ENCODE results near the gene SRGAP3.

The SRGAP3 gene

GRCh38 chr3:9224490-9224889 is 25.0 kb downstream of the SRGAP3 start:
- no peak for DNase-seq (ENCODE audit: low spot score)

- no peak for DNase-seq (ENCODE audit: low spot score)
These were observed 25.8 kb downstream of the SRGAP3 start for GRCh38 chr3:9223672-9224071.

- DNase-seq (ENCODE audit: low spot score): no peak
These were observed 26.3 kb downstream of the SRGAP3 start for GRCh38 chr3:9222956-9223639.

- DNase-seq (ENCODE audit: low spot score): no peak
These were observed 27.4 kb downstream of the SRGAP3 start for GRCh38 chr3:9222049-9222448.

GRCh38 chr3:9218514-9218846 is 31.0 kb downstream of the SRGAP3 start:
- no peak for DNase-seq (ENCODE audit: low spot score)

GRCh38 chr3:9217784-9218513 is 31.5 kb downstream of the SRGAP3 start:
- DNase-seq (ENCODE audit: low spot score): no peak

- DNase-seq (ENCODE audit: low spot score): no peak
These were observed 32.7 kb downstream of the SRGAP3 start for GRCh38 chr3:9216736-9217135.

GRCh38 chr3:9214599-9214998 is 34.8 kb downstream of the SRGAP3 start:
- no peak for DNase-seq (ENCODE audit: low spot score)

- DNase-seq (ENCODE audit: low spot score): no peak
These were observed 35.3 kb downstream of the SRGAP3 start for GRCh38 chr3:9214185-9214584.

- DNase-seq (ENCODE audit: low spot score): no peak
These were observed 36.3 kb downstream of the SRGAP3 start for GRCh38 chr3:9213019-9213634.

GRCh38 chr3:9211155-9211950 is 38.1 kb downstream of the SRGAP3 start:
- no peak for DNase-seq (ENCODE audit: low spot score)

GRCh38 chr3:9209777-9210176 is 39.7 kb downstream of the SRGAP3 start:
- DNase-seq (ENCODE audit: low spot score): no peak

- no peak for DNase-seq (ENCODE audit: low spot score)
These were observed 40.8 kb downstream of the SRGAP3 start for GRCh38 chr3:9208605-9209152.

- no peak for DNase-seq (ENCODE audit: low spot score)
These were observed 42.2 kb downstream of the SRGAP3 start for GRCh38 chr3:9207116-9207763.

- DNase-seq (ENCODE audit: low spot score): no peak
These were observed 43.2 kb downstream of the SRGAP3 start for GRCh38 chr3:9206287-9206686.

GRCh38 chr3:9205345-9206143 is 43.9 kb downstream of the SRGAP3 start:
- DNase-seq (ENCODE audit: low spot score): no peak

GRCh38 chr3:9204253-9204992 is 45.0 kb downstream of the SRGAP3 start:
- no peak for DNase-seq (ENCODE audit: low spot score)

- DNase-seq (ENCODE audit: low spot score): no peak
These were observed 46.1 kb downstream of the SRGAP3 start for GRCh38 chr3:9203317-9203716.

GRCh38 chr3:9202546-9202945 is 46.9 kb downstream of the SRGAP3 start:
- DNase-seq (ENCODE audit: low spot score): no peak

- no peak for DNase-seq (ENCODE audit: low spot score)
These were observed 47.5 kb downstream of the SRGAP3 start for GRCh38 chr3:9201955-9202354.

All from germinal center (tissue), 1 donor.